Measurements from ENCODE around the gene SH2D3A. TPM values are rescaled to one million over a fixed set of nuclear protein-coding genes. Genes with fewer than 3 reads are reported as not detected.

Gene SH2D3A
- total RNA-seq, 1 donor from 2014 or later, result 17.4 TPM

- peak; percentile 73 for TF ChIP-seq CTCF (conservative IDR thresholded peaks at IDR 0.05)
- no peak for DNase-seq (ENCODE audit: extremely low spot score, unreplicated experiment)
- Mint-ChIP-seq H3K27me3 (no peaks in the 10 kb centered on the region), H3K9me3 (no peaks in the 10 kb centered on the region), H3K36me3 (no peaks in the 10 kb centered on the region), H3K27ac (peak overlapping the region; percentile 93), H3K4me1 (ENCODE audit: unreplicated experiment) (peaks cover 24% of the 10 kb centered on the region), H3K4me3 (peak overlapping the region; percentile 96)
Observed at GRCh38 chr19:6736169-6736916, 30.9 kb downstream of the SH2D3A start.

GRCh38 chr19:6735181-6735911 lies 31.9 kb downstream of the SH2D3A start:
- peak overlapping the region; percentile 93 for H3K27ac Mint-ChIP-seq
- H3K27me3 Mint-ChIP-seq, result no peaks in the 10 kb centered on the region
- no peaks in the 10 kb centered on the region for H3K9me3 Mint-ChIP-seq
- DNase-seq (ENCODE audit: extremely low spot score, unreplicated experiment), result no peak
- H3K4me3 Mint-ChIP-seq, result peak overlapping the region; percentile 96
- H3K36me3 Mint-ChIP-seq, result no peaks in the 10 kb centered on the region
- no peak for TF ChIP-seq CTCF (conservative IDR thresholded peaks at IDR 0.05)
- H3K4me1 Mint-ChIP-seq (ENCODE audit: unreplicated experiment), result peaks cover 18% of the 10 kb centered on the region

- peaks cover 18% of the 10 kb centered on the region for H3K4me1 Mint-ChIP-seq (ENCODE audit: unreplicated experiment)
- H3K4me3 Mint-ChIP-seq, result no peak overlapping the region
- no peaks in the 10 kb centered on the region for H3K9me3 Mint-ChIP-seq
- H3K27me3 Mint-ChIP-seq, result no peaks in the 10 kb centered on the region
- no peak overlapping the region for H3K27ac Mint-ChIP-seq
- DNase-seq (ENCODE audit: extremely low spot score, unreplicated experiment), result no peak
- H3K36me3 Mint-ChIP-seq, result no peaks in the 10 kb centered on the region
- TF ChIP-seq CTCF (conservative IDR thresholded peaks at IDR 0.05), result no peak
Observed at GRCh38 chr19:6734096-6734696, 33.0 kb downstream of the SH2D3A start.

GRCh38 chr19:6733338-6734095 lies 33.7 kb downstream of the SH2D3A start:
- peaks cover 16% of the 10 kb centered on the region for H3K4me1 Mint-ChIP-seq (ENCODE audit: unreplicated experiment)
- no peak for DNase-seq (ENCODE audit: extremely low spot score, unreplicated experiment)
- H3K27ac Mint-ChIP-seq, result no peak overlapping the region
- no peak overlapping the region for H3K4me3 Mint-ChIP-seq
- H3K27me3 Mint-ChIP-seq, result no peaks in the 10 kb centered on the region
- H3K9me3 Mint-ChIP-seq, result no peaks in the 10 kb centered on the region
- no peaks in the 10 kb centered on the region for H3K36me3 Mint-ChIP-seq
- TF ChIP-seq CTCF (conservative IDR thresholded peaks at IDR 0.05), result peak; percentile 52

- no peak for DNase-seq (ENCODE audit: extremely low spot score, unreplicated experiment)
- no peaks in the 10 kb centered on the region for H3K9me3 Mint-ChIP-seq
- no peaks in the 10 kb centered on the region for H3K27me3 Mint-ChIP-seq
- peaks cover 9% of the 10 kb centered on the region for H3K4me1 Mint-ChIP-seq (ENCODE audit: unreplicated experiment)
- no peak overlapping the region for H3K27ac Mint-ChIP-seq
- no peaks in the 10 kb centered on the region for H3K36me3 Mint-ChIP-seq
- no peak for TF ChIP-seq CTCF (conservative IDR thresholded peaks at IDR 0.05)
- no peak overlapping the region for H3K4me3 Mint-ChIP-seq
Observed at GRCh38 chr19:6732803-6733337, 34.4 kb downstream of the SH2D3A start.

Data from type B pancreatic cell (in vitro differentiated cells).